Astrocyte of the cerebellum (primary cell): ENCODE data around the gene CHAF1A.

Source experiments
- DNase-seq: peaks from one replicate; pipeline ENCODE4 v3.0.0-alpha.2; 2011; ENCODE audit warnings: low read depth
- H3K4me3 ChIP-seq: 2 replicates; pipeline ENCODE4 v1.5.1; 2011; ENCODE audit warnings: mild to moderate bottlenecking, low read depth, low read length, moderate library complexity
- in situ Hi-C: cut with HindIII; loops from 2 replicates; pipeline ENCODE4 v1.10.0; 2017; ENCODE audit warnings: low sequenced_read_pairs
- TF ChIP-seq, protein P1 (sequence below): IDR thresholded peaks from 2 replicates; pipeline ENCODE4 v1.5.1; 2012; ENCODE audit warnings: low read length, low read depth, moderate library complexity, mild to moderate bottlenecking; ENCODE audit errors: missing control alignments

Gene CHAF1A

DNA sequence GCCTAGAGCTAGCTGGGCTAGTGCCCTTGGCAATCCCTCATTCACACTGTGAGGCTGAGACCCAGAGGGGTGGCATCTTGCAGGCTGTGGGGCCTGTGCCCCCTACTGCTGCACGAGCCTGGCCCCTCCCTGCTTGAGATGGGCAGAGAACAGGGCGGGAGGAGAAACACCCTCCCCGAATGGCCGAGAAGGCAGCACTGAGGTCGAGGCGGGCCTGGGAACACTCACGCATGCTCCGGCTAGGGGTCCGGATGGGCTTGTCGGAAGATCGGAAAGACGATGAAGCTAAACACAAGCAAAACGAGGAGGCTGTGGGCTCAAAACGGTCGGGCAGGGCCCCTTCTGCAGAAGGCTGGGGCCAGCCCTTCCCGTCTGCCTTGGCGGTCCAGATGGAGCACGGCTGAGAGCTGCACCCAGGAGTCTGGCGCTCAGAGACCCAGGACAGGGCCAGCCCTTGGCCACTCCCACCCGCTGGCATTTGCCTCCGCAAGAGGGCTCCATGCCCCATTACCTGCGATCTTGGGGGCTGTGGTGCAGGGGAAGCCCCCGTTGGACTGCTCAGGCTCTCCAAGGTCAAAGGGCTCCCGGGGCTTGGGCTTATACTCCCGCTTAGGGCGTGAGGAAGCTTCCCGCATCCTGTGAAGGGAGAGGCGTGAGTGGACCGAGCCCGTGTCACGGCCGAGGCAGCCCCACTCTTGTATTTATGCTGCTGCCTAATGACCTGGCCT lies 40.2 kb upstream of the CHAF1A start:
- H3K4me3 ChIP-seq: no peak overlapping the region
- in situ Hi-C loops: no loop called here
- no peak for DNase-seq
- TF ChIP-seq, protein P1, sequence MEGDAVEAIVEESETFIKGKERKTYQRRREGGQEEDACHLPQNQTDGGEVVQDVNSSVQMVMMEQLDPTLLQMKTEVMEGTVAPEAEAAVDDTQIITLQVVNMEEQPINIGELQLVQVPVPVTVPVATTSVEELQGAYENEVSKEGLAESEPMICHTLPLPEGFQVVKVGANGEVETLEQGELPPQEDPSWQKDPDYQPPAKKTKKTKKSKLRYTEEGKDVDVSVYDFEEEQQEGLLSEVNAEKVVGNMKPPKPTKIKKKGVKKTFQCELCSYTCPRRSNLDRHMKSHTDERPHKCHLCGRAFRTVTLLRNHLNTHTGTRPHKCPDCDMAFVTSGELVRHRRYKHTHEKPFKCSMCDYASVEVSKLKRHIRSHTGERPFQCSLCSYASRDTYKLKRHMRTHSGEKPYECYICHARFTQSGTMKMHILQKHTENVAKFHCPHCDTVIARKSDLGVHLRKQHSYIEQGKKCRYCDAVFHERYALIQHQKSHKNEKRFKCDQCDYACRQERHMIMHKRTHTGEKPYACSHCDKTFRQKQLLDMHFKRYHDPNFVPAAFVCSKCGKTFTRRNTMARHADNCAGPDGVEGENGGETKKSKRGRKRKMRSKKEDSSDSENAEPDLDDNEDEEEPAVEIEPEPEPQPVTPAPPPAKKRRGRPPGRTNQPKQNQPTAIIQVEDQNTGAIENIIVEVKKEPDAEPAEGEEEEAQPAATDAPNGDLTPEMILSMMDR: no peak

DNA sequence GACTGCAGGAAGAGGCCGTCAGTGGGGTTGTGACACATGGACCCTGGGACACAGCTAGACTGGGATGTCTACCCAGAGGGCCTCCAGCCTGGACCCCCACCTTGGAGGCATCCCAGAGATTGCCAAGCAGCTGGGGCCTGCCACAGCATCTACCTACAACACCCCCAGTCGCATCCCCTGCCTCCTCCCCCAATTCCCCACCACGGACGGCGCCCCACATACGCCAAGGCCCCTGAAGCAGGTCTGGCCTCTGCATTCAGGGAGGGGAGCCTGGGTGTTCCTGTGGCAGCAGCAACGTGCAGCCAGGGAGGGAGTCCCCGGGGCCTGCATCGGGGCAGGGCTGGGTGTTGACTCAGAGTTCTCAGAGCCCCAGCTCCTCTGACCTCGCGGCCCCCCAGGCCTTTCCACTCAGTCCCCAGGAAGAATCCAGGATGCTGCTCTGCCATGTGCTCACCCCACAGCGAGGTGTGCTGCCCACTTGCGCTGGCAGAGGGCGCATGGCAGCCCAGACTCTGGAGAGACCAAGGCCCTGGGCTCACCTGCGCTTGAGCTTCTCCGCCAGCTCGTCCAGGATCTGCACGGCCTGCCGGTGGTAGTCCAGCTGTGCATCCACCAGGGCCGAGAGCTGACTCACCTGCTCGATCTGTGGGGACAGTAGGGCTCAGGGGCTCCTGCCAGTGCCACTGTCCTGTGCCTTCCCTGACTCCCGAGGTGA lies 39.5 kb upstream of the CHAF1A start:
- no peak overlapping the region for H3K4me3 ChIP-seq
- in situ Hi-C loops: no loop called here
- no peak for DNase-seq
- TF ChIP-seq, protein P1: peak; percentile 21

DNA sequence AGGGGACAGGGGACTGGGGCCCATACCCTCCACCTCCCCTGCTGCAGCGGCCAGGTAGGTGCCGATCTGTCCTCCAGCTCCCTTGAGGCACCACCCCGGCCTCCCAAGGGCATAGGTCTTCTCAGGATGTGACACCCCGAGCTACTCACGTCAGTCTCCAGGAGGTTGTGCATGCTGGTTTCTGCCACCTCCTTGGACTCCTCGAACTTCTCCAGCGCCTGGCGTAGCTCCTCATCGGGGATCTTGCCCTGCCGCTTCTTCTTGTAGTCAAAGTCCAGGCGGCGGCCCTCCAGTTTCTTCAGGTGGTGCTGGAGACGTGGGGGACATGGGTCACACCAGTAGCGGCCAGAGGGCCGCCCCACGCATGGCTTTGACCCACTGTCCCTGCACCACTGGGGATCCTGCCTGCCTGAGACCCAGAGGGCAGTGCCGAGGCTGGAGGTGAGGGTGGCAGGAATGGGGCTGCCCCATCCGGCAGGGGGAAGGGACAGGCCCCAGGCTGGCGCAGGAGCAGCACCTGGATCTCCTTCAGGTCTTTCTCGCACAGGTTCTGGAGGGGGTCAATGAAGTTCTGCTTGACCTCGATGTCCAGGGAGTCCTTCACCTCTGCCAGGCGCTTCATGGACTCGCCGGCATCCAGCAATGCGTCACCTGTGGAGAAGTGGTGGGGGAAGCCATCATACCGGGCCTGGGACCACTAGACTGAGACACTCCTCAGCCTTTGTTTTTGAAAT lies 38.7 kb upstream of the CHAF1A start:
- in situ Hi-C loops: no loop called here
- TF ChIP-seq, protein P1: no peak
- H3K4me3 ChIP-seq: no peak overlapping the region
- no peak for DNase-seq

DNA sequence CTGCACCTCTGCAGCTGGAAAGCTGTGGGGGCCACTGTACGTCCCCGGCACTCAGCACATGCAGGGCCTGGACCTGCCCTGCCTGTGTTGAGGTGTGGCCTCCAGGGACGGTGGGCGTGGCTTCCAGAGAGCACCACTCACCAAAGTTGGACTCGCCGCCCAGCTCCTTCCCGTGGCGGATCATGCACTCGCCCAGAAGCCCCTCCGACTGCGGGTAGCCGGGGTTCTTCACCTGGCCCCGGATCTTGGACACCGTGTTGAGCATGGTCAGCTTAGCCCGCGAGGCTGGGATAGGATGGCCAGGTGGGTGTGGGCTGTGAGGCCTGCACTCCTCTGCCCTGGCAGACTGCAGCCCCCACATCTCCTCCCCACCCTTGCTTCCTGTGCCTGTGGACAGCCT lies 37.1 kb upstream of the CHAF1A start:
- DNase-seq: no peak
- no peak overlapping the region for H3K4me3 ChIP-seq
- in situ Hi-C loops: loop anchor here (5.0 kb wide), 1 partner anchor 52 kb away; no protein-coding TSS in a partner anchor
- TF ChIP-seq, protein P1: no peak

DNA sequence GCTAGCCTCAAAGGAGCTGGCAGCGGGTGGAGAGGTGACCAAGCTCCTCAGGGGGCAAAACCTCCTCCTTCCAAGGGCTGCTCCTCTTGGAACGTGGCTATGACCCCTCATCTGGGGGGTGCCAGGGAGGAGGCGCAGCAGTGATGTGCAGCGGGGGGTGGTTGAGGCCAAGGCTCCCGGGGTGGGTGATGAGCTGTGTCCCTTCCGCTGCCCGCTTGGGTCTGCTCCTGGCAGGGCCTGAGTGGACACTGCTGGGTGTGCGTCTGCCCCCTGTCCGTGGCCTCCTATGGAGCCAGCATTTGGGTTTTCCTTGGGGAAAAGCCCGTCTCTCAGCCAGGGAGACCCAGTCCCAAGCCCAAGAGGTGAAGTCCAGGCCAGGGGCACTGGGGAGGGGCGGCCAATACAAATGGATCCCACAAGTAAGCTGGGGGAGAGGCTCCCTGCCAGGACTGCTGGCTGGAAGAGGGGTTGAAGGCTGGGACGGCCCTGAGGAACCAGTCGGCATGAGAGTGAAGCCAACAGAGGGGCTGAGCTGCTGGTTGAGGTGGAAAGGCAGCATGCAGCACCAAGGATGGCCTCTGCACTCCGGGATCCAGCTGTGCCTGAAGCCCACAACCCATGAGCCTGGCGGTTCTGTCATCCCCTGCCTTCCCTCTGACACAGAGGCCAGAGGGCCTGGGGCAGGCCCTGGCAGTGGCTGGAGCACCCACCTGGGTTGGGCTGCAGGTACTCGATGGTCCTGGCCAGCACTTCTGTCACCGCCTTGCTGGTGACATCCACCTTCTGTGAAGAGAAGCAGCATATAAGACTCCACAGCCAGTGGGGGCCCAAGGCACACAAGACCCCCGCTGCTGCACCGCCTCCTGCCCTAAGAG lies 36.4 kb upstream of the CHAF1A start:
- no peak overlapping the region for H3K4me3 ChIP-seq
- in situ Hi-C loops: loop anchor here (5.0 kb wide), 1 partner anchor 51 kb away; no protein-coding TSS in a partner anchor
- TF ChIP-seq, protein P1: no peak
- DNase-seq: no peak
